ENCODE results near the gene BHMT2. TPM values are rescaled to one million over a fixed set of nuclear protein-coding genes. Genes with fewer than 3 reads are reported as not detected.

The BHMT2 gene
- total RNA-seq, 1 experiment from 2014 or later, result 0.20 TPM

- ChIA-PET POLR2A (no interaction called here), CTCF (no interaction called here), RAD21 (ENCODE audit: low non-redundant PET in 1 of 2, low total read pairs in 2 of 2, uncharacterized antibody in 2 of 2, unreplicated experiment in 2 of 2) (no interaction called here)
- no peak for TF ChIP-seq SP1 (IDR thresholded peaks at IDR 0.05; ENCODE audit: low read depth)
- TF ChIP-seq ZFX (IDR thresholded peaks at IDR 0.05), result no peak
- no peak for TF ChIP-seq SIN3A (IDR thresholded peaks at IDR 0.05; ENCODE audit: low read depth)
- no peak for TF ChIP-seq POLR2A (IDR thresholded peaks at IDR 0.05; ENCODE audit: borderline replicate concordance, extremely low read depth, insufficient read depth, insufficient read length)
- no peak for TF ChIP-seq MAX (IDR thresholded peaks at IDR 0.05)
- TF ChIP-seq EGR1 (IDR thresholded peaks at IDR 0.05; ENCODE audit: low read depth), result no peak
- TF ChIP-seq CBX3 (IDR thresholded peaks at IDR 0.05; ENCODE audit: low read depth), result no peak
- no peak for TF ChIP-seq ZNF274 (IDR thresholded peaks at IDR 0.05; ENCODE audit: low read depth, low read length)
- TF ChIP-seq ELF1 (IDR thresholded peaks at IDR 0.05; ENCODE audit: borderline replicate concordance, low read depth), result no peak
- intact Hi-C loops (cut with micrococcal nuclease), result no loop called here
- BruUV-seq (replicated peaks), result no TSS peak
- no peak for ATAC-seq
- Histone ChIP-seq H3K27ac (ENCODE audit: low read depth, low read length) (no peak overlapping the region), H3K4me2 (ENCODE audit: low read length) (no peak overlapping the region), H3K9me3 (ENCODE audit: control insufficient read depth in 1 of 2, insufficient read depth in 1 of 2, low read depth in 1 of 2, low read length in 2 of 2) (no peaks in the 10 kb centered on the region), H3K4me3 (replicated peaks in 1 of 2; ENCODE audit: low read depth in 1 of 2, low read length in 2 of 2) (no peak overlapping the region), H3K79me2 (ENCODE audit: insufficient read depth, low read length) (no peaks in the 10 kb centered on the region), H3K27me3 (ENCODE audit: insufficient read depth, low read length) (no peaks in the 10 kb centered on the region), H3K36me3 (ENCODE audit: control insufficient read depth in 1 of 2, insufficient read depth in 2 of 2, low read length in 2 of 2) (no peaks in the 10 kb centered on the region), H3K9me2 (ENCODE audit: insufficient read depth) (no peaks in the 10 kb centered on the region; the same call in 1 of the 2 replicates), H3K4me1 (ENCODE audit: control insufficient read depth in 1 of 2, insufficient read depth in 2 of 2, low read length in 2 of 2) (no peaks in the 10 kb centered on the region), H2AFZ (ENCODE audit: low read depth, low read length, poor library complexity, severe bottlenecking) (no peak overlapping the region), H4K20me1 (ENCODE audit: insufficient read depth) (no peaks in the 10 kb centered on the region), H3K9ac (ENCODE audit: low read length) (no peak overlapping the region)
- DNase-seq (ENCODE audit: low read depth, low spot score), result no peak
Observed at GRCh38 chr5:79062436-79062835, 7.1 kb upstream of the BHMT2 start.

- ChIA-PET RAD21 (ENCODE audit: low non-redundant PET in 1 of 2, low total read pairs in 2 of 2, uncharacterized antibody in 2 of 2, unreplicated experiment in 2 of 2) (no interaction called here), CTCF (interaction anchor here (0.7 kb wide), 1 partner anchor 50 kb away, joined by 3 read pairs; no protein-coding TSS in a partner anchor), POLR2A (no interaction called here)
- ATAC-seq (no peak), DNase-seq (ENCODE audit: low read depth, low spot score) (no peak)
- no TSS peak for BruUV-seq (replicated peaks)
- H3K4me3 ChIP-seq (replicated peaks in 1 of 2; ENCODE audit: low read depth in 1 of 2, low read length in 2 of 2), result no peak overlapping the region
- H3K9ac ChIP-seq (ENCODE audit: low read length), result no peak overlapping the region
- H3K27me3 ChIP-seq (ENCODE audit: insufficient read depth, low read length), result no peaks in the 10 kb centered on the region
- H3K36me3 ChIP-seq (ENCODE audit: control insufficient read depth in 1 of 2, insufficient read depth in 2 of 2, low read length in 2 of 2), result no peaks in the 10 kb centered on the region
- H3K4me2 ChIP-seq (ENCODE audit: low read length), result no peak overlapping the region
- intact Hi-C loops (cut with micrococcal nuclease), result no loop called here
- H3K4me1 ChIP-seq (ENCODE audit: control insufficient read depth in 1 of 2, insufficient read depth in 2 of 2, low read length in 2 of 2), result peaks cover 0 to 8% of the 10 kb centered on the region in 2 experiments; a peak in 2 of 4 replicates
- no peaks in the 10 kb centered on the region for H3K9me2 ChIP-seq (ENCODE audit: insufficient read depth)
- peaks cover 0 to 3% of the 10 kb centered on the region in 2 experiments; a peak in 1 of 4 replicates for H3K9me3 ChIP-seq (ENCODE audit: control insufficient read depth in 1 of 2, insufficient read depth in 1 of 2, low read depth in 1 of 2, low read length in 2 of 2)
- no peak overlapping the region for H2AFZ ChIP-seq (ENCODE audit: low read depth, low read length, poor library complexity, severe bottlenecking)
- H4K20me1 ChIP-seq (ENCODE audit: insufficient read depth), result no peaks in the 10 kb centered on the region
- no peak overlapping the region for H3K27ac ChIP-seq (ENCODE audit: low read depth, low read length)
- no peaks in the 10 kb centered on the region for H3K79me2 ChIP-seq (ENCODE audit: insufficient read depth, low read length)
- TF ChIP-seq RAD21 (IDR thresholded peaks at IDR 0.05; ENCODE audit: low read depth) (no peak), SIN3A (IDR thresholded peaks at IDR 0.05; ENCODE audit: low read depth) (no peak), EGR1 (IDR thresholded peaks at IDR 0.05; ENCODE audit: low read depth) (no peak), CEBPB (IDR thresholded peaks at IDR 0.05; ENCODE audit: low read depth) (no peak), CTCF (IDR thresholded peaks at IDR 0.05 in 2 of 3, conservative IDR thresholded peaks at IDR 0.05 in 1 of 3; ENCODE audit: borderline replicate concordance in 1 of 3, insufficient read depth in 1 of 3, low read depth in 2 of 3, low read length in 2 of 3) (no peak), ZBTB33 (IDR thresholded peaks at IDR 0.05; ENCODE audit: extremely low read depth, insufficient replicate concordance, low read length) (no peak), ZNF274 (IDR thresholded peaks at IDR 0.05; ENCODE audit: low read depth, low read length) (no peak), SRF (IDR thresholded peaks at IDR 0.05; ENCODE audit: low read depth) (no peak), REST (IDR thresholded peaks at IDR 0.05; ENCODE audit: low read depth) (no peak)
Observed at GRCh38 chr5:79070350-79070667, 742 bp downstream of the BHMT2 start.
